ENCODE data around the gene MAPKAP1.

- TF ChIP-seq POLR2AphosphoS5 (IDR thresholded peaks at IDR 0.05; ENCODE audit: insufficient read depth in 1 of 2, low read depth in 1 of 2), result no peak
- no peak for TF ChIP-seq CTCF (IDR thresholded peaks at IDR 0.05)
- TF ChIP-seq POLR2A (IDR thresholded peaks at IDR 0.05), result no peak
Measured at GRCh38 chr9:125732562-125732961, 25.6 kb upstream of the MAPKAP1 start.

Measured in vagina (tissue), 2 donors.